Hepatocyte (in vitro differentiated cells): ENCODE results near the gene TSPEAR.

Source experiments
- CTCF ChIP-seq: fragments of 200-600 bp; sonication (generic); IDR thresholded peaks from 2 replicates; pipeline ENCODE4 v1.5.1; 2016; ENCODE audit warnings: antibody characterized with exemption, mild to moderate bottlenecking; ENCODE audit not compliant: poor library complexity
- EZH2 ChIP-seq: fragments of 200-600 bp; sonication (generic); IDR thresholded peaks from 2 replicates; pipeline ENCODE4 v1.6.1; 2016; ENCODE audit warnings: antibody characterized with exemption, mild to moderate bottlenecking, borderline replicate concordance
- EZH2phosphoT487 ChIP-seq: fragments of 200-600 bp; sonication (generic); IDR thresholded peaks from one replicate; pipeline ENCODE4 v1.6.1; 2018; ENCODE audit warnings: antibody characterized with exemption, mild to moderate bottlenecking, low read depth, moderate library complexity; ENCODE audit not compliant: unreplicated experiment, severe bottlenecking

GRCh38 chr21:44726826-44727225 is 15.5 kb upstream of the TSPEAR start:
- TF ChIP-seq CTCF: no peak
- TF ChIP-seq EZH2phosphoT487: no peak
- TF ChIP-seq EZH2: no peak
